Panc1 (cell line): ENCODE results near the gene SORBS1. TPM values are rescaled to one million over a fixed set of nuclear protein-coding genes. Genes with fewer than 3 reads are reported as not detected.

Experiments used
- ATAC-seq: fragments of 200-7000 bp; cut with Tn5 transposase; 2 replicates; pipeline ENCODE4 v1.9.1; 2020; ENCODE audit warnings: mild to moderate bottlenecking, moderate library complexity
- BruUV-seq: library from RNA; stranded (reverse); fragments of 400-500 nt; replicated peaks from 2 replicates; lab custom pipeline; 2021; lab: Mats Ljungman, UMichigan
- CTCF ChIA-PET: fragments of 300-600 bp; sonication (Branson Sonifier 250); formaldehyde crosslinking; loops from one replicate; lab custom pipeline; 2022; ENCODE audit warnings: antibody characterized with exemption; lab: Charles Lee
- POLR2A ChIA-PET: fragments of 300-600 bp; sonication (Branson Sonifier 250); formaldehyde crosslinking; loops from one replicate; lab custom pipeline; 2022; ENCODE audit warnings: antibody characterized with exemption; lab: Charles Lee
- DNase-seq: peaks from one replicate; pipeline ENCODE4 v3.0.0-alpha.2; 2010; ENCODE audit warnings: low read depth, low spot score
- H3K27ac ChIP-seq: 2 replicates; pipeline ENCODE4 v1.5.1; 2011; ENCODE audit warnings: mild to moderate bottlenecking, low read length, inconsistent platforms
- H3K27me3 ChIP-seq: fragments of 200-500 bp; sonication (Bioruptor generic); 2 replicates; pipeline ENCODE4 v1.6.0; 2014; ENCODE audit warnings: low read length, inconsistent platforms; ENCODE audit not compliant: control insufficient read depth, insufficient read depth
- H3K36me3 ChIP-seq: fragments of 200-500 bp; sonication (Bioruptor generic); 2 replicates; pipeline ENCODE4 v1.5.1; 2014; ENCODE audit warnings: inconsistent platforms, mild to moderate bottlenecking, low read length, moderate library complexity; ENCODE audit not compliant: control insufficient read depth, insufficient read depth
- H3K4me1 ChIP-seq: 2 replicates; pipeline ENCODE4 v1.5.1; 2011; ENCODE audit warnings: inconsistent platforms, mild to moderate bottlenecking, low read length, moderate library complexity; ENCODE audit not compliant: control insufficient read depth, insufficient read depth
- H3K4me3 ChIP-seq, 2 experiments: 2 replicates each; pipeline ENCODE4 v1.5.1; 2011 to 2012; ENCODE audit warnings: low read depth in 2 of 2, low read length in 2 of 2, mild to moderate bottlenecking in 2 of 2, inconsistent platforms in 1 of 2, moderate library complexity in 1 of 2
- H3K9me3 ChIP-seq: fragments of 200-500 bp; sonication (Bioruptor generic); 2 replicates; pipeline ENCODE4 v1.5.1; 2014; ENCODE audit warnings: low read depth, mild to moderate bottlenecking, inconsistent platforms, low read length, moderate library complexity; ENCODE audit not compliant: control insufficient read depth, insufficient read depth
- POLR2AphosphoS5 ChIP-seq: IDR thresholded peaks from 2 replicates; pipeline ENCODE4 v1.6.1; 2012; ENCODE audit warnings: mild to moderate bottlenecking, low read depth, low read length, moderate library complexity
- SIN3A ChIP-seq: IDR thresholded peaks from 2 replicates; pipeline ENCODE4 v1.6.1; 2012; ENCODE audit warnings: low read depth, mild to moderate bottlenecking, low read length, moderate library complexity, borderline replicate concordance; ENCODE audit not compliant: insufficient read depth
- TCF7L2 ChIP-seq: IDR thresholded peaks from 2 replicates; pipeline ENCODE4 v1.6.1; 2011; ENCODE audit warnings: mild to moderate bottlenecking, low read depth, low read length, inconsistent platforms
- in situ Hi-C: cut with HindIII; loops from 2 replicates; pipeline ENCODE4 v1.10.0; 2016; ENCODE audit warnings: low sequenced_read_pairs, low pct_unique_long_range_greater_than_20kb
- intact Hi-C: fragments of 100-400 bp; cut with micrococcal nuclease; formaldehyde crosslinking; loops from one replicate; pipeline ENCODE4 v1.10.0; 2022; ENCODE audit not compliant: unreplicated experiment
- total RNA-seq: library from RNA; stranded (reverse); gene quantifications from one replicate; pipeline ENCODE4 v1.2.1, GENCODE V29; 2021; ENCODE audit not compliant: unreplicated experiment
- TF ChIP-seq, protein P1 (sequence below), 2 experiments: IDR thresholded peaks; 2 replicates each; pipeline ENCODE4 v1.6.1; 2011 to 2012; ENCODE audit warnings: low read depth in 2 of 2, control low read depth in 1 of 2, low read length in 1 of 2, mild to moderate bottlenecking in 1 of 2, moderate library complexity in 1 of 2; ENCODE audit not compliant: insufficient read depth in 1 of 2
- TF ChIP-seq, protein P2 (sequence below): fragments of 450-650 bp; IDR thresholded peaks from 2 replicates; pipeline ENCODE4 v1.5.1; 2017; ENCODE audit warnings: mild to moderate bottlenecking

Gene SORBS1
- total RNA-seq, 1 experiment from 2014 or later, result 29.4 TPM

DNA sequence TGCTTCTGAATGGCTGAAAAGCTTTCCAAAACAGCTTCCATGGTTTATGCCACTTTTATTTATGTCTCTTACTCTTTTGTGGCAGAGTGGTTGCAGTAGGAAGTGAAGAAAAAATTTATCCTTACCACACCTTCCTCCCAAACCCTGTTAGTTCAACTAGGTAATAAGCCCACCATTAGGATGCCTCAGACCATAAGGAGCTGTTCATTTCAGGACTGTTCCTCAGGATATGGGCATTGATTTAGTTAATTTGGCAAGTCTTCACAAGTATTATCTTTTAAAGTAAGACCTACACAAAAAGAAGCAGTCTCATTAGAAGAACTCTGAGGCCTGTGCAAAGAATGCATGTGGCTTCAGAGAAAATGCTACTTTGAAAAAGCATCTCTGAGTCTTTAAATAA lies 187.5 kb downstream of the SORBS1 start:
- TF ChIP-seq SIN3A (no peak), TCF7L2 (no peak), POLR2AphosphoS5 (no peak)
- TF ChIP-seq, protein P1, sequence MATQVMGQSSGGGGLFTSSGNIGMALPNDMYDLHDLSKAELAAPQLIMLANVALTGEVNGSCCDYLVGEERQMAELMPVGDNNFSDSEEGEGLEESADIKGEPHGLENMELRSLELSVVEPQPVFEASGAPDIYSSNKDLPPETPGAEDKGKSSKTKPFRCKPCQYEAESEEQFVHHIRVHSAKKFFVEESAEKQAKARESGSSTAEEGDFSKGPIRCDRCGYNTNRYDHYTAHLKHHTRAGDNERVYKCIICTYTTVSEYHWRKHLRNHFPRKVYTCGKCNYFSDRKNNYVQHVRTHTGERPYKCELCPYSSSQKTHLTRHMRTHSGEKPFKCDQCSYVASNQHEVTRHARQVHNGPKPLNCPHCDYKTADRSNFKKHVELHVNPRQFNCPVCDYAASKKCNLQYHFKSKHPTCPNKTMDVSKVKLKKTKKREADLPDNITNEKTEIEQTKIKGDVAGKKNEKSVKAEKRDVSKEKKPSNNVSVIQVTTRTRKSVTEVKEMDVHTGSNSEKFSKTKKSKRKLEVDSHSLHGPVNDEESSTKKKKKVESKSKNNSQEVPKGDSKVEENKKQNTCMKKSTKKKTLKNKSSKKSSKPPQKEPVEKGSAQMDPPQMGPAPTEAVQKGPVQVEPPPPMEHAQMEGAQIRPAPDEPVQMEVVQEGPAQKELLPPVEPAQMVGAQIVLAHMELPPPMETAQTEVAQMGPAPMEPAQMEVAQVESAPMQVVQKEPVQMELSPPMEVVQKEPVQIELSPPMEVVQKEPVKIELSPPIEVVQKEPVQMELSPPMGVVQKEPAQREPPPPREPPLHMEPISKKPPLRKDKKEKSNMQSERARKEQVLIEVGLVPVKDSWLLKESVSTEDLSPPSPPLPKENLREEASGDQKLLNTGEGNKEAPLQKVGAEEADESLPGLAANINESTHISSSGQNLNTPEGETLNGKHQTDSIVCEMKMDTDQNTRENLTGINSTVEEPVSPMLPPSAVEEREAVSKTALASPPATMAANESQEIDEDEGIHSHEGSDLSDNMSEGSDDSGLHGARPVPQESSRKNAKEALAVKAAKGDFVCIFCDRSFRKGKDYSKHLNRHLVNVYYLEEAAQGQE (IDR thresholded peaks at IDR 0.05; ENCODE audit: insufficient read depth in 1 of 2, low read depth in 2 of 2, low read length in 1 of 2), result no peak; a peak in 1 of 4 replicates
- TF ChIP-seq, protein P2, sequence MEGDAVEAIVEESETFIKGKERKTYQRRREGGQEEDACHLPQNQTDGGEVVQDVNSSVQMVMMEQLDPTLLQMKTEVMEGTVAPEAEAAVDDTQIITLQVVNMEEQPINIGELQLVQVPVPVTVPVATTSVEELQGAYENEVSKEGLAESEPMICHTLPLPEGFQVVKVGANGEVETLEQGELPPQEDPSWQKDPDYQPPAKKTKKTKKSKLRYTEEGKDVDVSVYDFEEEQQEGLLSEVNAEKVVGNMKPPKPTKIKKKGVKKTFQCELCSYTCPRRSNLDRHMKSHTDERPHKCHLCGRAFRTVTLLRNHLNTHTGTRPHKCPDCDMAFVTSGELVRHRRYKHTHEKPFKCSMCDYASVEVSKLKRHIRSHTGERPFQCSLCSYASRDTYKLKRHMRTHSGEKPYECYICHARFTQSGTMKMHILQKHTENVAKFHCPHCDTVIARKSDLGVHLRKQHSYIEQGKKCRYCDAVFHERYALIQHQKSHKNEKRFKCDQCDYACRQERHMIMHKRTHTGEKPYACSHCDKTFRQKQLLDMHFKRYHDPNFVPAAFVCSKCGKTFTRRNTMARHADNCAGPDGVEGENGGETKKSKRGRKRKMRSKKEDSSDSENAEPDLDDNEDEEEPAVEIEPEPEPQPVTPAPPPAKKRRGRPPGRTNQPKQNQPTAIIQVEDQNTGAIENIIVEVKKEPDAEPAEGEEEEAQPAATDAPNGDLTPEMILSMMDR, result no peak
- no TSS peak for BruUV-seq
- in situ Hi-C loops (no loop called here), intact Hi-C loops (loop anchor here (1.0 kb wide), 1 partner anchor 228 kb away; no protein-coding TSS in a partner anchor)
- ATAC-seq (no peak), DNase-seq (no peak)
- Histone ChIP-seq H3K4me1 (0 out of 2 replicates have a peak, but pooled peaks cover 2% of the 10 kb centered on the region), H3K9me3 (no peaks in the 10 kb centered on the region), H3K27me3 (peaks cover 2% of the 10 kb centered on the region; the same call in 1 of the 2 replicates), H3K4me3 (no peak overlapping the region), H3K27ac (no peak overlapping the region), H3K36me3 (no peaks in the 10 kb centered on the region)
- CTCF ChIA-PET, result interaction anchor here (0.6 to 1.5 kb wide), 6 partner anchors 10 to 229 kb away, joined by 3 to 12 read pairs (median 4); no protein-coding TSS in a partner anchor
- POLR2A ChIA-PET, result no interaction called here

DNA sequence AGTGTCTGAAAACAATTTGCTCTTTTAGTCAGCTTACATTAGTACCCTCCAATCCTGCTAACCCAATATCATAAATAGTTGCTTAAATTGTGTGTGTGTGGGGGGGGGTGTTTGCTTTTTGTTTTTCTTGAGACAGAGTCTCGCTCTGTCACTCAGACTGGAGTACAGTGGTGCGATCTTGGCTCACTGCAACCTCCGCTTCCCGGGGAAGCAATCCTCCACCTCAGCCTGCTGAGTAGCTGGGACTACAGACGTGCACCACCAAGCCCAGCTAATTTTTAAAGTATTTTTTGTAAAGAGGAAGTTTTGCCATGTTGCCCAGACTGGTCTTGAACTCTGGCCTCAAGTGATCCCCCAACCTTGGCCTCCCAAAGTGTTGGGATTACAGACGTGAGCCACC lies 196.8 kb downstream of the SORBS1 start:
- DNase-seq (no peak), ATAC-seq (no peak)
- TF ChIP-seq SIN3A (no peak), POLR2AphosphoS5 (no peak), TCF7L2 (no peak)
- TF ChIP-seq, protein P2, result no peak
- TF ChIP-seq, protein P1 (IDR thresholded peaks at IDR 0.05; ENCODE audit: insufficient read depth in 1 of 2, low read depth in 2 of 2, low read length in 1 of 2), result no peak
- BruUV-seq, result no TSS peak
- POLR2A ChIA-PET, result no interaction called here
- no peak overlapping the region for H3K27ac ChIP-seq
- intact Hi-C loops (loop anchor here (5.0 kb wide), 2 partner anchors 77 to 737 kb away; no protein-coding TSS in a partner anchor), in situ Hi-C loops (no loop called here)
- no peak overlapping the region for H3K4me3 ChIP-seq
- CTCF ChIA-PET, result interaction anchor here (0.8 to 3.3 kb wide), 2 partner anchors 118 to 180 kb away, joined by 3 to 30 read pairs; no protein-coding TSS in a partner anchor
- no peaks in the 10 kb centered on the region for H3K9me3 ChIP-seq
- no peaks in the 10 kb centered on the region for H3K36me3 ChIP-seq
- H3K27me3 ChIP-seq, result no peaks in the 10 kb centered on the region
- H3K4me1 ChIP-seq, result no peaks in the 10 kb centered on the region; the same call in 1 of the 2 replicates
